Central memory CD8-positive, alpha-beta T cell (primary cell): Measurements from ENCODE around the gene ATP13A1.
"Not testable (repeated sequence)": the region's sequence is repeated elsewhere in the genome, so short reads cannot be mapped to it uniquely, and the experiment has no call there.

Source experiments
- ATAC-seq: fragments of 150-1000 bp; cut with Tn5 transposase; replicated peaks from 2 replicates; pipeline ENCODE4 v1.10.0; 2022; ENCODE audit warnings: mild to moderate bottlenecking, moderate FRiP score, moderate number of reproducible peaks; ENCODE audit not compliant: poor library complexity, severe bottlenecking; ENCODE audit errors: extremely low read depth
- DNase-seq, 2 donors: peaks; one replicate each; pipeline ENCODE4 v3.0.0; 2021; ENCODE audit warnings: low spot score in 2 of 2
- H3K27ac Mint-ChIP-seq: one replicate; pipeline ENCODE4 v1.8.0; 2022; ENCODE audit warnings: low read depth, mild to moderate bottlenecking, moderate library complexity, mixed read lengths
- H3K27me3 Mint-ChIP-seq: one replicate; pipeline ENCODE4 v1.8.0; 2022; ENCODE audit warnings: mixed read lengths
- H3K36me3 Mint-ChIP-seq: one replicate; pipeline ENCODE4 v1.8.0; 2022; ENCODE audit warnings: mild to moderate bottlenecking, moderate library complexity, mixed read lengths; ENCODE audit not compliant: insufficient read depth
- H3K4me1 Mint-ChIP-seq: one replicate; pipeline ENCODE4 v1.8.0; 2022; ENCODE audit warnings: mixed read lengths
- H3K4me3 Mint-ChIP-seq: one replicate; pipeline ENCODE4 v1.8.0; 2022; ENCODE audit warnings: mild to moderate bottlenecking, moderate library complexity, mixed read lengths
- H3K9me3 Mint-ChIP-seq: one replicate; pipeline ENCODE4 v1.8.0; 2022; ENCODE audit warnings: mixed read lengths

ATP13A1 gene

GRCh38 chr19:19619181-19619848 lies 44.2 kb downstream of the ATP13A1 start:
- peak overlapping the region; percentile 75 for H3K4me3 Mint-ChIP-seq
- peaks cover 24% of the 10 kb centered on the region for H3K36me3 Mint-ChIP-seq
- no peaks in the 10 kb centered on the region for H3K9me3 Mint-ChIP-seq
- H3K4me1 Mint-ChIP-seq, result peaks cover 49% of the 10 kb centered on the region
- no peak for ATAC-seq
- DNase-seq, result no peak
- H3K27me3 Mint-ChIP-seq, result no peaks in the 10 kb centered on the region
- peak overlapping the region; percentile 97 for H3K27ac Mint-ChIP-seq

DNA sequence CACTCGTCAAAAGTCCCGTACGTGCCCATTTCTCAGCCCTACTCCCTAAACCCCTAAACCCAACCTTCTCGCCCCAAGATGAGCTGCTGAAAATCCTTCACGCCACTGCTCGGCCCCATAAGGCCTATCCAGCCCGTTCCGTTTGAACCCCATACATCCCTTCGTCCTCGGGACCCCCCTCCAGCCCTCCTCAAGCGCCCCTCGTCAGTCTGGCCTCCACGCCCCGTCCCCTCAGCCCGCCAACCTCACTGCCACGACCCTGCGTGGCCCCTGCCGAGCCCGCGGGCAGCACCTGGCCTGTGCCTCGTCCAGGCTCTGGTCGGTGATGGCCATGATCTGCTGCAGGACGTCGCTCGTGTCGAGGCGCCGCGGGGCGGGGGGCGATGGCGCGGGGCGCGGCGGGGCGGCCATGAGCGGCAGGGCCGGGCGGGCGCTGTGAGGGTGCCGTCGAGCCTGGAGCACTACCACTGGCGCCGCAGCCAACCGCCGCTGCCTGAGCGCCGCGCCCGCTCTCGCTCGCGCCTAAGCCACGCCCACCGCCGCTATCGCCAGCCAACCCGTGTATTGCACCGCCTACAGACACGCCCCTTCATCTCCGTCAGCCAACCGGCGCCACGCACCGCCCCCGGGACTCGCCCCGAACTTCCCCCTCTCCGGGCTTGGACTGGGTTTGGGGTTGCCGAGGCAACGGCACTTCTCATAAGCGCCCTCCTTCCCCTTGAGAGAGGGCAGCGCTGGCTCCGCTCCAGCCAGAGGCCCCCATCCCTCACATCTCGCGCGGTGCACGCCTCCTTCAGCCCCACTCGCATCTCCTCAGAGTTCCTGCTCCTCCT lies 45.0 kb downstream of the ATP13A1 start, which contains the start of gene PBX4:
Gene PBX4 (minus strand): TSS at position 469 of the 833 bp plus-strand sequence. CDS start 58 bp downstream, at position 411.
- DNase-seq (peak; percentile 98 to 99), ATAC-seq (peak; percentile 91)
- Mint-ChIP-seq H3K9me3 (no peaks in the 10 kb centered on the region), H3K36me3 (peaks cover 19% of the 10 kb centered on the region), H3K4me3 (peak within 1 kb of the TSS; percentile 75), H3K27me3 (no peaks in the 10 kb centered on the region), H3K27ac (peak within 1 kb of the TSS; percentile 97), H3K4me1 (peaks cover 48% of the 10 kb centered on the region)

DNA sequence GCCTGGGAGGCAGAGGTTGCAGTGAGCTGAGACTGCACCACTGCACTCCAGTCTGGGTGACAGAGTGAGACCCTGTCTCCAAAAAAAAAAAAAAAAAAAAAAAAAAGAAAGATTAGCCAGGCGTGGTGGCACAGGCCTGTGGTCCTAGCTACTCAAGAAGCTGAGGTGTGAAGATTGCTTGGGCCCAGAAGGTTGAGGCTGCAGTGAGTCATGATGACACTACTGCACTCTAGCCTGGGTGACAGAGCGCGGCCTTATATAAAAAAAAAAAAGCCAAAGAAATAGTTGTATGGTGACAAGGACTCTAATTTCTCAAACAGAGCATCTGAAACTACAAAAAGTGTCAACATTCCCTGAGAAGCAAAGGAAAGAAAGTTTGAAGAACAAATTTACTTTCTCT lies 48.4 kb downstream of the ATP13A1 start:
- H3K4me1 Mint-ChIP-seq, result peaks cover 49% of the 10 kb centered on the region
- DNase-seq, result peak in 1 of 2 donors; percentile 34

GRCh38 chr19:19613506-19613905 lies 50.0 kb downstream of the ATP13A1 start:
- DNase-seq, result no peak
- H3K27ac Mint-ChIP-seq, result no peak overlapping the region

More for the DNA sequence above, 48.4 kb downstream of the ATP13A1 start:
- peak; percentile 34 for ATAC-seq
- peak overlapping the region; percentile 75 for H3K4me3 Mint-ChIP-seq
- no peaks in the 10 kb centered on the region for H3K27me3 Mint-ChIP-seq
- peaks cover 20% of the 10 kb centered on the region for H3K36me3 Mint-ChIP-seq
- H3K9me3 Mint-ChIP-seq, result no peaks in the 10 kb centered on the region
- H3K27ac Mint-ChIP-seq, result peak overlapping the region; percentile 81

GRCh38 chr19:19610376-19611202 lies 52.9 kb downstream of the ATP13A1 start:
- no peak overlapping the region for H3K4me3 Mint-ChIP-seq
- no peaks in the 10 kb centered on the region for H3K9me3 Mint-ChIP-seq
- peaks cover 34% of the 10 kb centered on the region for H3K4me1 Mint-ChIP-seq
- DNase-seq (no peak), ATAC-seq (no peak)
- peaks cover 16% of the 10 kb centered on the region for H3K36me3 Mint-ChIP-seq
- H3K27ac Mint-ChIP-seq, result no peak overlapping the region
- H3K27me3 Mint-ChIP-seq, result no peaks in the 10 kb centered on the region

More at GRCh38 chr19:19613506-19613905, 50.0 kb downstream of the ATP13A1 start:
- no peaks in the 10 kb centered on the region for H3K27me3 Mint-ChIP-seq
- no peaks in the 10 kb centered on the region for H3K9me3 Mint-ChIP-seq
- peaks cover 47% of the 10 kb centered on the region for H3K4me1 Mint-ChIP-seq
- ATAC-seq, result no peak
- no peak overlapping the region for H3K4me3 Mint-ChIP-seq
- H3K36me3 Mint-ChIP-seq, result peaks cover 20% of the 10 kb centered on the region

DNA sequence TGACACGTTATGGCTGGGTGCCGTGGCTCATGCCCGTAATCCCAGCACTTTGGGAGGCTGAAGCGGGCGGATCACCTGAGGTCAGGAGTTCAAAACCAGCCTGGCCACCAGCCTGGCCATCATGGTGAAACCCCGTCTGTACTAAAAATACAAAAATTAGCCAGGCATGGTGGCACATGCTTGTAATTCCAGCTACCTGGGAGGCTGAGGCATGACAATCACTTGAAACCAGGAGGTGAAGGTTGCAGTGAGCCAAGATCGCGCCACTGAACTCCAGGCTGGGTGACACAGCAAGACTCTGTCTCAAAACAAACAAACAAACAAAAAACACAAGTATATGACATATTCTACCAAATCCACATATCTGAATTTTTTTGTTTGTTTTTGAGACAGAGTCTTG lies 56.8 kb downstream of the ATP13A1 start:
- H3K9me3 Mint-ChIP-seq, ATAC-seq, H3K4me3 Mint-ChIP-seq, DNase-seq, H3K27me3 Mint-ChIP-seq: not testable (repeated sequence)
- peaks cover 11% of the 10 kb centered on the region for H3K36me3 Mint-ChIP-seq
- H3K4me1 Mint-ChIP-seq, result peaks cover 37% of the 10 kb centered on the region
- H3K27ac Mint-ChIP-seq, result peak overlapping the region; percentile 77

DNA sequence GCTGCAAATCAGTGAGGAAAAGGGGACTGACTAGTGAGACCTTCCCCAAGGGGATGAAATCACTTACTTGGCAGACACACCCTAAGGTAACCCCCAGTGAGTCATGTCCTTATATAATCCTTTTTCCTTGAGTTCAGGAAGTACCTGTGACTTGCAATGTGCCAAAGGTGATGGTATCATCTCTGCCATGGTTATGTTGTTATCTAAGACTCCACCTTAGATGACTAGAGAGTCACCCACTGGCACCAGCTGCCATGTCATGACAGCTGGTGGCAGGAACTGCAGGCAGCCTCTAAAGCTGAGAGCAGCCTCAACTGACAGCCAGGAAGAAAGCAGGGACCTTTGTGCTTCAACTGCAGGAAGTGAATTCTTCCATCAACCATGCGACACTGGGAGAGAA lies 57.5 kb downstream of the ATP13A1 start:
- peaks cover 11% of the 10 kb centered on the region for H3K36me3 Mint-ChIP-seq
- DNase-seq (peak in 1 of 2 donors; percentile 26), ATAC-seq (peak; percentile 79)
- peak overlapping the region; percentile 25 for H3K4me3 Mint-ChIP-seq
- H3K27ac Mint-ChIP-seq, result peak overlapping the region; percentile 77
- no peaks in the 10 kb centered on the region for H3K27me3 Mint-ChIP-seq
- no peaks in the 10 kb centered on the region for H3K9me3 Mint-ChIP-seq
- peaks cover 43% of the 10 kb centered on the region for H3K4me1 Mint-ChIP-seq

- Mint-ChIP-seq H3K36me3 (peaks cover 10% of the 10 kb centered on the region), H3K4me3 (peak overlapping the region; percentile 8), H3K9me3 (no peaks in the 10 kb centered on the region)
Observed at GRCh38 chr19:19602713-19603324, 60.7 kb downstream of the ATP13A1 start.

GRCh38 chr19:19602136-19602712 lies 61.3 kb downstream of the ATP13A1 start:
- no peak for ATAC-seq
- DNase-seq, result no peak

More at GRCh38 chr19:19602713-19603324, 60.7 kb downstream of the ATP13A1 start:
- peak overlapping the region; percentile 87 for H3K27ac Mint-ChIP-seq
- H3K4me1 Mint-ChIP-seq, result peaks cover 51% of the 10 kb centered on the region
- no peak for ATAC-seq
- no peaks in the 10 kb centered on the region for H3K27me3 Mint-ChIP-seq
- no peak for DNase-seq

DNA sequence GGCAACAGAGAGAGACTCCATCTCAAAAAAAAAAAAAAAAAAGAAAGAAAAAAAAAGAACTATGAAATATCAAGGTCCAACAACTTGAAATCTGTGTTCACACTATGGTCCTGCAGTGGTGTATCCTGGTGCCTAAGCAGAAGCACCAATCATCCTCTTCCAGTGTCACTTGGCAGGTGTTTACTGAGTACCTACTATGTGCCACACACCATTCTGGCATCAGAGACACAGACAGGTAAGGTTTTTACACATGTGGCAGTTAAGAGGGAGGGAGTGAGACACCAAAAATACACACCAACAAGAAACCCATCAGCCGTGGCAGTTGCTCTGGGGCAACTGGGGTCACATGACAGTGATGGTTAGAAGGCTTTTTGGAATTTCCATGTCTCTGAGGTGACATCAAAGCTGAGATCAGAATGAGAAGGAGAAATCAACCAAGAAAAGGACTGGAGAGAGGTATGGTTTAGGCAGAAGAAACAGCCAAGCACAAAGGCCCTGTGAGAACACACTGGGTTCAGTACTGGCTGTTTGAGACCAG lies 62.6 kb downstream of the ATP13A1 start:
- DNase-seq, result no peak
- peak overlapping the region; percentile 87 for H3K27ac Mint-ChIP-seq
- peaks cover 12% of the 10 kb centered on the region for H3K36me3 Mint-ChIP-seq
- ATAC-seq, result no peak
- H3K9me3 Mint-ChIP-seq, result no peaks in the 10 kb centered on the region
- H3K4me3 Mint-ChIP-seq, result peak overlapping the region; percentile 40
- no peaks in the 10 kb centered on the region for H3K27me3 Mint-ChIP-seq
- H3K4me1 Mint-ChIP-seq, result peaks cover 50% of the 10 kb centered on the region

More at GRCh38 chr19:19602136-19602712, 61.3 kb downstream of the ATP13A1 start:
- Mint-ChIP-seq H3K4me1 (peaks cover 57% of the 10 kb centered on the region), H3K9me3 (no peaks in the 10 kb centered on the region), H3K36me3 (peaks cover 14% of the 10 kb centered on the region), H3K27ac (peak overlapping the region; percentile 87), H3K27me3 (no peaks in the 10 kb centered on the region), H3K4me3 (peak overlapping the region; percentile 40)

DNA sequence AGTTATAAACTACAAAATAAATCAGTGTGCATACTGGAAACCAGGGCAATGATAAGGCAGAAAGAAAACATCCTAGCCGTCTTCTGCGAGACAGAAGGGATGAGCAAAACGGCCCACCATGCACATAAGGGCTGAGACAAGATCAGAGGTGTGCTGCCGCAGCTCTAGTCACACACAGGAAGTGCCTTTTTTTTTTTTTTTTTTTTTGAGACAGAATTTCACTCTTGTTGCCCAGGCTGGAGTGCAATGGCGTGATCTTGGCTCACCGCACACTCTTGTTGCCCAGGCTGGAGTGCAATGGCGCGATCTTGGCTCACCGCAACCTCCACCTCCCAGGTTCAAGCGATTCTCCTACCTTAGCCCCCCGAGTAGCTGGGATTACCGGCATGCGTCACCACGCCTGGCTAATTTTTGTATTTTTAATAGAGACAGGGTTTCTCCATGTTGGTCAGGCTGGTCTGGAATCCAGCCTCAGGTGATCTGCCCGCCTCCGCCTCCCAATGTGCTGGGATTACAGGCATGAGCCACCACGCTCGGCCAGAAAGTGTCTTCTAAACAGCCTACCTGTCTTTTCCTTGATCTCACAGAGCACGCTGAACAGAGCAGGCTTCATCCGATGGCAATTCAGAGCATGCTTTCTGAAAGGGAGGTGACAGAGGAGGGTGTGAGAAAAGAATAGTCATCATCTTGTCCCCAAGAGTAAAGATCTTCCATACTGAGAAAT lies 64.6 kb downstream of the ATP13A1 start:
- not testable (repeated sequence) for H3K9me3 Mint-ChIP-seq, H3K27me3 Mint-ChIP-seq
- DNase-seq, result peak; percentile 42 to 70
- peak overlapping the region; percentile 97 for H3K27ac Mint-ChIP-seq
- peaks cover 16% of the 10 kb centered on the region for H3K36me3 Mint-ChIP-seq
- H3K4me1 Mint-ChIP-seq, result peaks cover 50% of the 10 kb centered on the region
- H3K4me3 Mint-ChIP-seq, result peak overlapping the region; percentile 78
- peak; percentile 79 for ATAC-seq
